Calu3 (cell line): ENCODE results near the gene NUP93. TPM values are rescaled to one million over a fixed set of nuclear protein-coding genes. Genes with fewer than 3 reads are reported as not detected.
"Not testable (repeated sequence)": the region's sequence is repeated elsewhere in the genome, so short reads cannot be mapped to it uniquely, and the experiment has no call there.

Experiments
- BruUV-seq: library from RNA; stranded (reverse); fragments of 400-500 nt; replicated peaks from 2 replicates; lab custom pipeline; 2021; lab: Mats Ljungman, UMichigan
- CTCF ChIA-PET: fragments of 300-600 bp; sonication (Branson Sonifier 250); formaldehyde crosslinking; loops from one replicate; lab custom pipeline; 2022; ENCODE audit warnings: antibody characterized with exemption; lab: Charles Lee
- DNase-seq: peaks from one replicate; pipeline ENCODE4 v3.0.0; 2022
- H3K27ac Mint-ChIP-seq: one replicate; pipeline ENCODE4 v1.8.0; 2022; ENCODE audit warnings: mixed read lengths; ENCODE audit not compliant: unreplicated experiment
- H3K27me3 Mint-ChIP-seq: one replicate; pipeline ENCODE4 v1.8.0; 2022; ENCODE audit warnings: mixed read lengths; ENCODE audit not compliant: unreplicated experiment
- H3K36me3 Mint-ChIP-seq: one replicate; pipeline ENCODE4 v1.8.0; 2022; ENCODE audit warnings: mild to moderate bottlenecking, moderate library complexity, mixed read lengths; ENCODE audit not compliant: insufficient read depth, unreplicated experiment
- H3K4me1 Mint-ChIP-seq: one replicate; pipeline ENCODE4 v1.8.0; 2022; ENCODE audit warnings: mild to moderate bottlenecking, low read depth, mixed read lengths; ENCODE audit not compliant: unreplicated experiment
- H3K4me3 Mint-ChIP-seq: one replicate; pipeline ENCODE4 v1.8.0; 2022; ENCODE audit warnings: mild to moderate bottlenecking, low read depth, moderate library complexity, mixed read lengths; ENCODE audit not compliant: unreplicated experiment
- H3K9me3 Mint-ChIP-seq: one replicate; pipeline ENCODE4 v1.8.0; 2022; ENCODE audit warnings: low read depth, mixed read lengths; ENCODE audit not compliant: unreplicated experiment
- intact Hi-C: fragments of 100-400 bp; cut with micrococcal nuclease; formaldehyde crosslinking; loops from one replicate; pipeline ENCODE4 v1.10.0; 2022; ENCODE audit not compliant: unreplicated experiment
- total RNA-seq: library from RNA; stranded (reverse); gene quantifications from 2 replicates; pipeline ENCODE4 v1.2.3, GENCODE V29; 2022
- TF ChIP-seq, protein P1 (sequence below): fragments of 200-600 bp; IDR thresholded peaks from one replicate; pipeline ENCODE4 v1.8.0; 2022; ENCODE audit warnings: antibody characterized with exemption; ENCODE audit not compliant: unreplicated experiment

NUP93 gene
- total RNA-seq, 1 experiment from 2014 or later, result 120 TPM

DNA sequence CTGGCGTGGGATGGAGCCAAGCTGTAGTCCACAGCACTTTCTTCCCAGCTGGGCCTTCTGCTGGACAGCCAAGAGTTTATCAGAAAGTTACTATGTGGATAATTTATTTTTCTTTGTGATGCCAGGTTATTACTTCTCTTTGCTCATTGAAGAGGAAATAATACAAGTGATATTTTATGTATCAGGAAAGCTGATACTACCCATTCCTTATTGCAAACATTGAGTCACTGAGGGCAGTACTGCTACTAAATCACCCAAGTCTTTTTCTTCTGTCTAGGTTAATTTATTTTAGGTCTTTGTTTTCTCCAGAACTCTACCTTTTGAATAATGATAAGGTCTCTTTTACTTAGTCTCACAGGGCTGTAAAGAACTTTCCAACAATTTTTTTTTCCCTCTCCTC is 8.3 kb downstream of the NUP93 start:
- Mint-ChIP-seq H3K9me3 (no peaks in the 10 kb centered on the region), H3K4me1 (peaks cover 14% of the 10 kb centered on the region), H3K27ac (no peak overlapping the region), H3K36me3 (no peaks in the 10 kb centered on the region), H3K4me3 (no peak overlapping the region), H3K27me3 (no peaks in the 10 kb centered on the region)
- BruUV-seq, result no TSS peak
- intact Hi-C loops, result no loop called here
- no peak for DNase-seq
- CTCF ChIA-PET, result no interaction called here
- TF ChIP-seq, protein P1, sequence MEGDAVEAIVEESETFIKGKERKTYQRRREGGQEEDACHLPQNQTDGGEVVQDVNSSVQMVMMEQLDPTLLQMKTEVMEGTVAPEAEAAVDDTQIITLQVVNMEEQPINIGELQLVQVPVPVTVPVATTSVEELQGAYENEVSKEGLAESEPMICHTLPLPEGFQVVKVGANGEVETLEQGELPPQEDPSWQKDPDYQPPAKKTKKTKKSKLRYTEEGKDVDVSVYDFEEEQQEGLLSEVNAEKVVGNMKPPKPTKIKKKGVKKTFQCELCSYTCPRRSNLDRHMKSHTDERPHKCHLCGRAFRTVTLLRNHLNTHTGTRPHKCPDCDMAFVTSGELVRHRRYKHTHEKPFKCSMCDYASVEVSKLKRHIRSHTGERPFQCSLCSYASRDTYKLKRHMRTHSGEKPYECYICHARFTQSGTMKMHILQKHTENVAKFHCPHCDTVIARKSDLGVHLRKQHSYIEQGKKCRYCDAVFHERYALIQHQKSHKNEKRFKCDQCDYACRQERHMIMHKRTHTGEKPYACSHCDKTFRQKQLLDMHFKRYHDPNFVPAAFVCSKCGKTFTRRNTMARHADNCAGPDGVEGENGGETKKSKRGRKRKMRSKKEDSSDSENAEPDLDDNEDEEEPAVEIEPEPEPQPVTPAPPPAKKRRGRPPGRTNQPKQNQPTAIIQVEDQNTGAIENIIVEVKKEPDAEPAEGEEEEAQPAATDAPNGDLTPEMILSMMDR, result no peak

DNA sequence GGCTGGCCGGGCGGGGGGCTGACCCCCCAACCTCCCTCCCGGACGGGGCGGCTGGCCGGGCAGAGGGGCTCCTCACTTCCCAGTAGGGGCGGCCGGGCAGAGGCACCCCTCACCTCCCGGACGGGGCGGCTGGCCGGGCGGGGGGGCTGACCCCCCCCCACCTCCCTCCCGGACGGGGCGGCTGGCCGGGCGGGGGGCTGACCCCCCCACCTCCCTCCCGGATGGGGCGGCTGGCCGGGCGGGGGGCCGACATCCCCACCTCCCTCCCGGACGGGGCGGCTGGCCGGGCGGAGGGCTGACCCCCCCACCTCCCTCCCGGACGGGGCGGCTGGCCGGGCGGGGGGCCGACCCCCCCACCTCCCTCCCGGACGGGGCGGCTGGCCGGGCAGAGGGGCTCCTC is 9.4 kb downstream of the NUP93 start:
- H3K27ac Mint-ChIP-seq, BruUV-seq, intact Hi-C loops, H3K4me3 Mint-ChIP-seq, DNase-seq, CTCF ChIA-PET, H3K9me3 Mint-ChIP-seq, H3K27me3 Mint-ChIP-seq, H3K36me3 Mint-ChIP-seq: not testable (repeated sequence)
- H3K4me1 Mint-ChIP-seq, result peaks cover 14% of the 10 kb centered on the region

DNA sequence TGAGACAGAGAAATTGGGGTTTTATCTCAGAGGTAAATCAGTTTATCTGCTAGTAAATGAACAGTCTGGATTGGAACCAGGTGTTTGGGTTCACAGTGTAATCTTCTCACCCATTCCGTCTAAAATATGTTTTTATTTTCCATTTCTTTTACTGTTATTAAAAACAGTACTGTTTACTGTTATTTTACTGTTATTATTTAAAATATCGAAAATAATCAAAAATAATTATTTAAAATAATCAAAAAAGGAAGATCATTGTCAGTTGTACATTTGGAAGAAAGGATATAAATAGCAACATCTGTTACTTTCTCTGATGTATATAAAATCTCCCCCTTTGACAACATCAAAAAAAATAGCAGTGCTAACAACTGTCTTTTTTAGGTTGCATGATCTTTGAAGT is 11.5 kb downstream of the NUP93 start:
- intact Hi-C loops, result no loop called here
- BruUV-seq, result no TSS peak
- Mint-ChIP-seq H3K27me3 (no peaks in the 10 kb centered on the region), H3K4me3 (no peak overlapping the region), H3K27ac (no peak overlapping the region), H3K4me1 (peaks cover 14% of the 10 kb centered on the region), H3K36me3 (no peaks in the 10 kb centered on the region), H3K9me3 (no peaks in the 10 kb centered on the region)
- CTCF ChIA-PET, result no interaction called here
- TF ChIP-seq, protein P1, result no peak
- no peak for DNase-seq

DNA sequence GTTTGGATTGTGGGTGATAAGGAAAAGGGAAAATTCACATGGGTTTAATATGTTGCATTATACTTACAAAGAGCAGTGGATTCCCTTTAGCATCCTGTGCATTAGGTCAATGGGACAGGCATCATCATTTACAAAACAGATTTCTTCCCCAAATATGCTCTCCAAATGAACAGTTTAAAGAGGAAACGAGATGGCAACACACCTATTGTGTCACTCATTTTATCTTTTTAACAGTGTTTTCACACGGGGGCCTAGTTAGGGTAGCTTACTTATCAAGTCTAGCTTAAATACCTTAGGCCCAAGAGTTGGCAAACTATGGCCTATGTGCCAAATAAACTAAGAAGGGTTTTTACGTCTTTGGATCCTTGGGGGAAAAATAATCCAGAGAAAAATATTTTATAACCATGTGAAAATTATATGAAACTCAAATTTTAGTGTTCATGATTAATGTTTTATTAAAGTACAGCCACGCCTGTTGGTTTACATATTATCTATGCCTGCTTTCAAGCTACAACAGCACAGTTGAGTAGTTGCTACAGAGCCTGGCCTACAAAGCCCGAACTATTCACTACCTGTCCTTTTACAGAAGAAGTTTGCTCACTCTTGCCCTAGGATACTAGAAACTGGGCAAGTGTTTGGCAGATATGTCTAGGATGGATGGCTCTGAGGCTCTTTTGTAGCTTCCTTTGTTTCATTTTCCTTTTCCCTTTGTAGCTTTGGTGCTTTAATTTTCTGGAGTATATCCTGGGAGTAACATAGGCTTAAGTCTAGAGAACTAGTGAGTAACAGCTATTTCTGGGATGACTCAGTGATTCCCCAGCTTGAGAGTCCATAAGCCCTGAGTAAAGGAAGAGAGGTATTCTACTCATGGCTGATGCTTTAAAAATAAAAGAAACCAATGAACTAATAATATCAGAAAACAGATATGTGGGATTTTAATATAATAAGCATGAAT is 12.4 kb downstream of the NUP93 start:
- Mint-ChIP-seq H3K9me3 (no peaks in the 10 kb centered on the region), H3K27ac (no peak overlapping the region), H3K27me3 (no peaks in the 10 kb centered on the region), H3K36me3 (no peaks in the 10 kb centered on the region), H3K4me1 (peaks cover 14% of the 10 kb centered on the region), H3K4me3 (no peak overlapping the region)
- CTCF ChIA-PET, result no interaction called here
- intact Hi-C loops, result no loop called here
- TF ChIP-seq, protein P1, result no peak
- no peak for DNase-seq
- BruUV-seq, result no TSS peak

DNA sequence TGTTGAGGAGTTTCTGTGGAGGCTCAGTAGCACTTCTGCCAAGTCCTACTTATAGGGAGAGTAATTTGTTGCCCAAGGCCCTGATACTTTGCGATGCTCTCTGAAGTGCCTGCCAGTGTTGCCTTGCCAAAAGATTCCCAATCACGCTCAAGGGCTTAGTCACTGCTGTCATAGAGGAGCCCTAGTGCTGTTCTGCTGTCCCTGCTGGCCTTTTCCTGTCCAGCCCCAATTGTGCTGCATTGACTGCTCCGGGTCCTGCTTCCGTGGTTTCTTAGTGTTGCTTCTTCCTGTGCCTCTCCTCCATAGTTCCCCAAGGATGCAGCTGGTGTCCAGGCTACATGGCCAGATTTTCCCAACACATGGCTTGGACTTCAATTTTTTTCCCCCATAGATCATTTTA is 13.9 kb downstream of the NUP93 start:
- Mint-ChIP-seq H3K36me3 (peaks cover 7% of the 10 kb centered on the region), H3K27me3 (no peaks in the 10 kb centered on the region), H3K4me3 (no peak overlapping the region), H3K27ac (peak overlapping the region; percentile 22), H3K4me1 (peaks cover 14% of the 10 kb centered on the region), H3K9me3 (no peaks in the 10 kb centered on the region)
- CTCF ChIA-PET, result no interaction called here
- TF ChIP-seq, protein P1, result no peak
- BruUV-seq, result no TSS peak
- intact Hi-C loops, result no loop called here
- DNase-seq, result no peak
